ENCODE measurements around the gene FREY1.

FREY1 gene

GRCh38 chr11:45869551-45869950, 37.5 kb downstream of the FREY1 start:
- DNase-seq (ENCODE audit: low read depth), result no peak

GRCh38 chr11:45864041-45864440, 43.0 kb downstream of the FREY1 start:
- DNase-seq (ENCODE audit: low read depth), result no peak

GRCh38 chr11:45860764-45861510, 46.1 kb downstream of the FREY1 start:
- DNase-seq (ENCODE audit: low read depth), result no peak

GRCh38 chr11:45860348-45860747, 46.7 kb downstream of the FREY1 start:
- no peak for DNase-seq (ENCODE audit: low read depth)

GRCh38 chr11:45859661-45860140, 47.4 kb downstream of the FREY1 start:
- no peak for DNase-seq (ENCODE audit: low read depth)

- DNase-seq (ENCODE audit: low read depth), result no peak
Observed at GRCh38 chr11:45858751-45859398, 48.2 kb downstream of the FREY1 start.

GRCh38 chr11:45857961-45858474, 49.1 kb downstream of the FREY1 start:
- DNase-seq (ENCODE audit: low read depth), result no peak
